GM12878 (cell line): Measurements from ENCODE around the gene PRKCZ. TPM values are rescaled to one million over a fixed set of nuclear protein-coding genes. Genes with fewer than 3 reads are reported as not detected.
A peak's percentile ranks its signal among the peaks of the same experiment; 100 is the strongest.

ENCODE experiments used
- ATAC-seq: fragments of 200-7000 bp; cut with Tn5 transposase; 3 replicates; pipeline ENCODE4 v1.9.1; 2020; ENCODE audit warnings: mild to moderate bottlenecking, moderate library complexity
- BruUV-seq: library from RNA; stranded (reverse); fragments of 400-500 nt; replicated peaks from 2 replicates; lab custom pipeline; 2021; lab: Mats Ljungman, UMichigan
- CTCF ChIA-PET: fragments of 300-600 bp; sonication (Branson Sonifier 250); formaldehyde crosslinking; extraction: SDS; loops from one replicate; lab custom pipeline; 2021; ENCODE audit warnings: inconsistent platforms; lab: Yijun Ruan, JAX
- POLR2A ChIA-PET: fragments of 350-600 bp; formaldehyde crosslinking; extraction: SDS; loops from one replicate; lab custom pipeline; 2021; ENCODE audit warnings: inconsistent platforms; lab: Charles Lee
- RAD21 ChIA-PET: fragments of 300-600 bp; sonication (Branson Sonifier 250); formaldehyde crosslinking; loops from one replicate; lab custom pipeline; 2023; ENCODE audit warnings: antibody characterized with exemption; ENCODE audit not compliant: unreplicated experiment; lab: Charles Lee
- SMC1A ChIA-PET: fragments of 300-600 bp; sonication (Branson Sonifier 250); formaldehyde crosslinking; loops from one replicate; lab custom pipeline; 2023; ENCODE audit not compliant: unreplicated experiment, uncharacterized antibody; lab: Charles Lee
- DNase-seq: peaks from one replicate; pipeline ENCODE4 v3.0.0-alpha.2; 2011; ENCODE audit warnings: low read depth, low spot score
- FAIRE-seq: peaks from 3 replicates; lab custom pipeline; 2011; peaks lifted over from hg19 to GRCh38; lab: Jason Lieb, UNC
- H2AFZ ChIP-seq: 2 replicates; pipeline ENCODE4 v1.6.0; 2011; ENCODE audit warnings: low read depth, low read length, control low read depth; ENCODE audit not compliant: control insufficient read depth
- H3K27ac ChIP-seq: 2 replicates; pipeline ENCODE4 v1.5.1; 2011; ENCODE audit warnings: control low read depth; ENCODE audit not compliant: control insufficient read depth, insufficient read depth
- H3K27me3 ChIP-seq, 2 experiments: replicated peaks in 1 of 2; 2 replicates each; pipeline versions ENCODE4 v1.6.0 to v1.6.1; 2011; ENCODE audit warnings: low read length in 1 of 2; ENCODE audit not compliant: control insufficient read depth in 2 of 2, insufficient read depth in 2 of 2
- H3K36me3 ChIP-seq, 2 experiments: 2 replicates each; pipeline ENCODE4 v1.5.1; 2011; ENCODE audit warnings: low read length in 1 of 2; ENCODE audit not compliant: control insufficient read depth in 2 of 2, insufficient read depth in 2 of 2
- H3K4me1 ChIP-seq: 2 replicates; pipeline ENCODE4 v1.6.1; 2011; ENCODE audit warnings: mild to moderate bottlenecking, low read length, moderate library complexity, mixed read lengths; ENCODE audit not compliant: control insufficient read depth, insufficient read depth
- H3K4me2 ChIP-seq: 2 replicates; pipeline ENCODE4 v1.6.0; 2011; ENCODE audit warnings: control low read depth; ENCODE audit not compliant: control insufficient read depth, insufficient read depth
- H3K4me3 ChIP-seq: fragments of 200-600 bp; sonication (generic); 2 replicates; pipeline ENCODE4 v1.5.1; 2016
- H3K79me2 ChIP-seq: 2 replicates; pipeline ENCODE4 v1.6.0; 2011; ENCODE audit warnings: low read length; ENCODE audit not compliant: control insufficient read depth, insufficient read depth
- H3K9ac ChIP-seq: 2 replicates; pipeline ENCODE4 v1.8.0; 2011; ENCODE audit warnings: low read length, control low read depth, mixed read lengths; ENCODE audit not compliant: control insufficient read depth, insufficient read depth
- H3K9me3 ChIP-seq: replicated peaks from 3 replicates; pipeline ENCODE4 v1.5.1; 2011; ENCODE audit warnings: mild to moderate bottlenecking, low read length; ENCODE audit not compliant: control insufficient read depth, insufficient read depth
- H4K20me1 ChIP-seq: 2 replicates; pipeline ENCODE4 v1.6.0; 2011; ENCODE audit not compliant: control insufficient read depth, insufficient read depth
- BCL3 ChIP-seq: IDR thresholded peaks from 2 replicates; pipeline ENCODE4 v1.6.1; 2011; ENCODE audit warnings: borderline replicate concordance, low read depth, mild to moderate bottlenecking, moderate library complexity, low read length; ENCODE audit not compliant: insufficient read depth, poor library complexity, severe bottlenecking
- HDAC6 ChIP-seq: fragments of 200-600 bp; sonication (generic); IDR thresholded peaks from one replicate; pipeline ENCODE4 v1.8.0; 2017; ENCODE audit warnings: antibody characterized with exemption; ENCODE audit not compliant: unreplicated experiment
- IRF5 ChIP-seq: fragments of 450-650 bp; IDR thresholded peaks from 2 replicates; pipeline ENCODE4 v1.6.1; 2017; ENCODE audit warnings: borderline replicate concordance
- SMARCA5 ChIP-seq: fragments of 450-650 bp; IDR thresholded peaks from 2 replicates; pipeline ENCODE4 v1.6.1; 2017; ENCODE audit warnings: mild to moderate bottlenecking
- TARDBP ChIP-seq: IDR thresholded peaks from 2 replicates; pipeline ENCODE4 v1.6.1; 2016; ENCODE audit warnings: borderline replicate concordance
- USF2 ChIP-seq: IDR thresholded peaks from 2 replicates; pipeline ENCODE4 v1.6.1; 2011; ENCODE audit warnings: low read depth, low read length, improper control_type of control experiment, borderline replicate concordance
- ZNF384 ChIP-seq: IDR thresholded peaks from 2 replicates; pipeline ENCODE4 v1.6.1; 2012; ENCODE audit warnings: low read depth, mild to moderate bottlenecking, low read length, improper control_type of control experiment, borderline replicate concordance
- WGBS: methylation state at CpG from one replicate; pipeline ENCODE4 v1.1.6; 2016; ENCODE audit warnings: low lambda C conversion rate; ENCODE audit not compliant: insufficient replicate concordance, insufficient coverage; ENCODE audit errors: missing lambda C conversion rate; 5-methylcytosine and 5-hydroxymethylcytosine counted together
- in situ Hi-C: fragments of 300-500 bp; cut with MboI; formaldehyde crosslinking; loops from 9 replicates; pipeline ENCODE4 v1.14.3; 2018; ENCODE audit warnings: mixed read lengths
- intact Hi-C: fragments of 100-400 bp; cut with micrococcal nuclease; formaldehyde crosslinking; loops from one replicate; pipeline ENCODE4 v1.14.2; 2022; ENCODE audit not compliant: unreplicated experiment
- polyA plus RNA-seq, 11 experiments: library from polyadenylated mRNA; depleted of rRNA in 4 of 11; unstranded in 6 of 11; stranded (reverse) in 5 of 11; fragments of >200 nt; fragmentation: Nextera tagmentation in 4 of 11; fragmentation: Illumina TruSeq in 1 of 11; extraction: Ambion mirVana in 4 of 11; extraction: Trizol in 1 of 11; gene quantifications; 1 replicate in 1 of 11; 2 replicates in 10 of 11; pipeline versions ENCODE4 v1.2.1 to v1.2.3, GENCODE V29; 2011 to 2016; ENCODE audit warnings: inconsistent platforms in 2 of 11, missing spikeins in 2 of 11, low read depth in 1 of 11
- total RNA-seq, 4 experiments: library from RNA; depleted of rRNA in 3 of 4; stranded (reverse); fragments of >200 nt in 3 of 4; fragmentation: Illumina TruSeq in 1 of 4; extraction: Trizol in 1 of 4; gene quantifications; 2 replicates each; pipeline versions ENCODE4 v1.2.1 to v1.2.3, GENCODE V29; 2013 to 2021

Gene PRKCZ
- total and polyA plus RNA-seq, 10 of the 15 experiments (the other 5 are each of a cell fraction or from before 2014, with no cell fraction given), result 0.05 to 1.9 (median 0.64) TPM; not detected in 1

- in situ Hi-C loops, result no loop called here
- no TSS peak for BruUV-seq
- FAIRE-seq (no peak), DNase-seq (no peak), ATAC-seq (no peak)
- no peak overlapping the region for H3K4me3 ChIP-seq
- TF ChIP-seq HDAC6 (no peak), USF2 (no peak), ZNF384 (no peak), TARDBP (no peak), SMARCA5 (no peak)
- no peaks in the 10 kb centered on the region for H4K20me1 ChIP-seq
- H3K4me1 ChIP-seq, result no peaks in the 10 kb centered on the region
- no peaks in the 10 kb centered on the region for H3K36me3 ChIP-seq
- intact Hi-C loops, result no loop called here
- CTCF ChIA-PET, result no interaction called here
- no peaks in the 10 kb centered on the region; the same call in 2 of the 3 replicates for H3K9me3 ChIP-seq
- H3K79me2 ChIP-seq, result no peaks in the 10 kb centered on the region
- H3K4me2 ChIP-seq, result no peak overlapping the region
- 11% methylated on average over 15 of the region's 15 CpGs for WGBS
- SMC1A ChIA-PET, result no interaction called here
- peaks cover 0 to 3% of the 10 kb centered on the region in 2 experiments; a peak in 2 of 4 replicates for H3K27me3 ChIP-seq
- H3K27ac ChIP-seq, result no peak overlapping the region
- POLR2A ChIA-PET, result no interaction called here
- no peak overlapping the region for H3K9ac ChIP-seq
- H2AFZ ChIP-seq, result no peak overlapping the region
- RAD21 ChIA-PET, result no interaction called here
Measured at GRCh38 chr1:2041305-2041704, 8.9 kb upstream of the PRKCZ start.

GRCh38 chr1:2041887-2042286, 8.3 kb upstream of the PRKCZ start:
- RAD21 ChIA-PET, result no interaction called here
- H3K9me3 ChIP-seq, result no peaks in the 10 kb centered on the region; the same call in 2 of the 3 replicates
- BruUV-seq, result no TSS peak
- H3K4me1 ChIP-seq, result no peaks in the 10 kb centered on the region
- H3K9ac ChIP-seq, result no peak overlapping the region
- H4K20me1 ChIP-seq, result no peaks in the 10 kb centered on the region
- TF ChIP-seq IRF5, result no peak
- TF ChIP-seq BCL3, result peak; percentile 73
- CTCF ChIA-PET, result no interaction called here
- no peak overlapping the region for H3K4me2 ChIP-seq
- no peak overlapping the region for H3K27ac ChIP-seq
- in situ Hi-C loops, result no loop called here
- no peak for FAIRE-seq
- H3K36me3 ChIP-seq, result no peaks in the 10 kb centered on the region
- POLR2A ChIA-PET, result no interaction called here
- no peak overlapping the region for H3K4me3 ChIP-seq
- no peak for ATAC-seq
- WGBS, result 42% methylated on average over 4 of the region's 4 CpGs
- H3K27me3 ChIP-seq, result peaks cover 0 to 3% of the 10 kb centered on the region in 2 experiments; a peak in 3 of 4 replicates
- SMC1A ChIA-PET, result no interaction called here
- no peak overlapping the region for H2AFZ ChIP-seq
- no peaks in the 10 kb centered on the region for H3K79me2 ChIP-seq
- DNase-seq, result no peak
- intact Hi-C loops, result no loop called here
